ENCODE results near the gene SYTL2. TPM values are rescaled to one million over a fixed set of nuclear protein-coding genes. Genes with fewer than 3 reads are reported as not detected.
"Not testable (repeated sequence)": the region's sequence is repeated elsewhere in the genome, so short reads cannot be mapped to it uniquely, and the experiment has no call there.

Gene SYTL2
- total RNA-seq, 6 experiments from 2014 or later: 4.2 to 14.9 (median 8.7) TPM

GRCh38 chr11:85787809-85788760 is 22.9 kb downstream of the SYTL2 start:
- H3K27me3 ChIP-seq: no peaks in the 10 kb centered on the region
- ATAC-seq: no peak
- DNase-seq: no peak
- H3K36me3 ChIP-seq: no peaks in the 10 kb centered on the region
- no peaks in the 10 kb centered on the region for H3K9me3 ChIP-seq
- no peaks in the 10 kb centered on the region for H3K4me1 ChIP-seq
- TF ChIP-seq CTCF (IDR thresholded peaks at IDR 0.05) (no peak), POLR2A (IDR thresholded peaks at IDR 0.05) (no peak)
- intact Hi-C loops (cut with DNase I): no loop called here
- WGBS (ENCODE audit: insufficient coverage, low coverage, low lambda C conversion rate, missing lambda C conversion rate): 60% methylated on average over 3 of the region's 3 CpGs
- H3K4me3 ChIP-seq: no peak overlapping the region
- H3K27ac ChIP-seq: no peak overlapping the region

- TF ChIP-seq CTCF (IDR thresholded peaks at IDR 0.05) (no peak), POLR2A (IDR thresholded peaks at IDR 0.05) (no peak)
- no peaks in the 10 kb centered on the region for H3K36me3 ChIP-seq
- intact Hi-C loops (cut with DNase I): no loop called here
- no peak for DNase-seq
- 77% methylated on average over 1 of the region's 1 CpG for WGBS (ENCODE audit: insufficient coverage, low coverage, low lambda C conversion rate, missing lambda C conversion rate)
- H3K4me1 ChIP-seq: no peaks in the 10 kb centered on the region
- H3K27me3 ChIP-seq: no peaks in the 10 kb centered on the region
- no peak overlapping the region for H3K27ac ChIP-seq
- no peaks in the 10 kb centered on the region for H3K9me3 ChIP-seq
- H3K4me3 ChIP-seq: no peak overlapping the region
- no peak for ATAC-seq
Observed at GRCh38 chr11:85787168-85787567, 23.8 kb downstream of the SYTL2 start.

GRCh38 chr11:85784480-85785265 is 26.3 kb downstream of the SYTL2 start:
- no peak for DNase-seq
- H3K27ac ChIP-seq: no peak overlapping the region
- no peak for ATAC-seq
- 77% methylated on average over 6 of the region's 6 CpGs for WGBS (ENCODE audit: insufficient coverage, low coverage, low lambda C conversion rate, missing lambda C conversion rate)
- no peaks in the 10 kb centered on the region for H3K9me3 ChIP-seq
- intact Hi-C loops (cut with DNase I): no loop called here
- no peaks in the 10 kb centered on the region for H3K4me1 ChIP-seq
- H3K4me3 ChIP-seq: no peak overlapping the region
- no peaks in the 10 kb centered on the region for H3K27me3 ChIP-seq
- TF ChIP-seq POLR2A (IDR thresholded peaks at IDR 0.05): no peak
- TF ChIP-seq CTCF (IDR thresholded peaks at IDR 0.05): no peak
- no peaks in the 10 kb centered on the region for H3K36me3 ChIP-seq

GRCh38 chr11:85783758-85784157 is 27.2 kb downstream of the SYTL2 start:
- H3K27me3 ChIP-seq: no peaks in the 10 kb centered on the region
- no peaks in the 10 kb centered on the region for H3K36me3 ChIP-seq
- 0% methylated on average over 1 of the region's 1 CpG for WGBS (ENCODE audit: insufficient coverage, low coverage, low lambda C conversion rate, missing lambda C conversion rate)
- H3K4me3 ChIP-seq: no peak overlapping the region
- no peak for TF ChIP-seq POLR2A (IDR thresholded peaks at IDR 0.05)
- TF ChIP-seq CTCF (IDR thresholded peaks at IDR 0.05): no peak
- no peaks in the 10 kb centered on the region for H3K9me3 ChIP-seq
- ATAC-seq (peak in 1 of 4 donors; percentile 70), DNase-seq (no peak)
- H3K27ac ChIP-seq: no peak overlapping the region
- intact Hi-C loops (cut with DNase I): no loop called here
- no peaks in the 10 kb centered on the region for H3K4me1 ChIP-seq

- whole genome bisulfite sequencing (ENCODE audit: insufficient coverage, low coverage, low lambda C conversion rate, missing lambda C conversion rate): 63% methylated on average over 3 of the region's 3 CpGs
- intact Hi-C loops (cut with DNase I); ATAC-seq; DNase-seq; H3K4me3 ChIP-seq; H3K4me1 ChIP-seq; H3K9me3 ChIP-seq; H3K27me3 ChIP-seq; H3K36me3 ChIP-seq; H3K27ac ChIP-seq: not testable (repeated sequence)
Observed at GRCh38 chr11:85780780-85781517, 30.0 kb downstream of the SYTL2 start.

All from right lobe of liver (tissue), 6 donors.